Measurements from ENCODE around the gene PTCH2.
A peak's percentile ranks its signal among the peaks of the same experiment; 100 is the strongest.

Gene PTCH2, protein sequence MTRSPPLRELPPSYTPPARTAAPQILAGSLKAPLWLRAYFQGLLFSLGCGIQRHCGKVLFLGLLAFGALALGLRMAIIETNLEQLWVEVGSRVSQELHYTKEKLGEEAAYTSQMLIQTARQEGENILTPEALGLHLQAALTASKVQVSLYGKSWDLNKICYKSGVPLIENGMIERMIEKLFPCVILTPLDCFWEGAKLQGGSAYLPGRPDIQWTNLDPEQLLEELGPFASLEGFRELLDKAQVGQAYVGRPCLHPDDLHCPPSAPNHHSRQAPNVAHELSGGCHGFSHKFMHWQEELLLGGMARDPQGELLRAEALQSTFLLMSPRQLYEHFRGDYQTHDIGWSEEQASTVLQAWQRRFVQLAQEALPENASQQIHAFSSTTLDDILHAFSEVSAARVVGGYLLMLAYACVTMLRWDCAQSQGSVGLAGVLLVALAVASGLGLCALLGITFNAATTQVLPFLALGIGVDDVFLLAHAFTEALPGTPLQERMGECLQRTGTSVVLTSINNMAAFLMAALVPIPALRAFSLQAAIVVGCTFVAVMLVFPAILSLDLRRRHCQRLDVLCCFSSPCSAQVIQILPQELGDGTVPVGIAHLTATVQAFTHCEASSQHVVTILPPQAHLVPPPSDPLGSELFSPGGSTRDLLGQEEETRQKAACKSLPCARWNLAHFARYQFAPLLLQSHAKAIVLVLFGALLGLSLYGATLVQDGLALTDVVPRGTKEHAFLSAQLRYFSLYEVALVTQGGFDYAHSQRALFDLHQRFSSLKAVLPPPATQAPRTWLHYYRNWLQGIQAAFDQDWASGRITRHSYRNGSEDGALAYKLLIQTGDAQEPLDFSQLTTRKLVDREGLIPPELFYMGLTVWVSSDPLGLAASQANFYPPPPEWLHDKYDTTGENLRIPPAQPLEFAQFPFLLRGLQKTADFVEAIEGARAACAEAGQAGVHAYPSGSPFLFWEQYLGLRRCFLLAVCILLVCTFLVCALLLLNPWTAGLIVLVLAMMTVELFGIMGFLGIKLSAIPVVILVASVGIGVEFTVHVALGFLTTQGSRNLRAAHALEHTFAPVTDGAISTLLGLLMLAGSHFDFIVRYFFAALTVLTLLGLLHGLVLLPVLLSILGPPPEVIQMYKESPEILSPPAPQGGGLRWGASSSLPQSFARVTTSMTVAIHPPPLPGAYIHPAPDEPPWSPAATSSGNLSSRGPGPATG

DNA sequence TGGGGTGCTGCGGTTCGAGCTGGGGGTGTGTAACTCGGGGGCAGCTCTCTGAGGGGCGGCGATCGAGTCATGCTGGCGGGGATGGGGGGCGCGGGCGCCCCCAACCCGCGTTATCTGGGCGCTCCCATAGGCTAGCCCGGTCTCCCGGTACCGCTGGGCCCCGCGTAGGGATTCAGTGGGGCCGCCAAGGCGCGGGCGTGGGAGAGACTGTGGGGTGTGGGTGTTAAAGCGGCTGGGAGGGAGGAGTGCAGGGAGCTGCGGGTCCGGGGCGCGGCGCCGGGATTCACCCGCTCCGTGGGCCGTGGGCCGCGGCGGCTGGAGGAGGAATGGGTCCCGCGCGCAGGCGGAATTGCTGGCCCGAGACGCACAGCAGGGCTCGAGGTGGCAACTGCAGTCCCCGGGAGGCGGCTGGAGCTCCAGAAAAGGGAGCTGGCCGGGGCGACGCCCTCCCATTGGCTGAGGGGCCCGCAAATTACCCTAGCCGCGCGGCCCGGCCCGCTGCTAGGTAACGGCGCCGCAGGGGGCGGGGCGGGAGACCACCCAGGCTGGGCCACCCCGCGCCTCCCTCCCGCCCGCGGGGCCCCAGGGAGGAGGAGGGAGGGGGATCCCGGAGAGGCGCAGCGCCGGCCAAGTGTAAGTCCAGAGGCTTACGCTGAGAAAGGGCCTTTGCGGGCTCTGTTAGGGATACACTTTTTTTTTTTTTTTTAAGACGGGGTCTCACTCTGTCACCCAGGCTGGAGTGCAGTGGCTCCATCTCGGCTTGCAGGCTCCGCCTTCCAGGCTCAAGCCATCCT is at the start of gene PTCH2:
Gene PTCH2, minus strand, starts transcription at position 392 of the 794 bp plus-strand sequence. Its CDS starts 321 bp downstream, at position 71.
- DNase-seq (ENCODE audit: low spot score), result peak; percentile 7

DNA sequence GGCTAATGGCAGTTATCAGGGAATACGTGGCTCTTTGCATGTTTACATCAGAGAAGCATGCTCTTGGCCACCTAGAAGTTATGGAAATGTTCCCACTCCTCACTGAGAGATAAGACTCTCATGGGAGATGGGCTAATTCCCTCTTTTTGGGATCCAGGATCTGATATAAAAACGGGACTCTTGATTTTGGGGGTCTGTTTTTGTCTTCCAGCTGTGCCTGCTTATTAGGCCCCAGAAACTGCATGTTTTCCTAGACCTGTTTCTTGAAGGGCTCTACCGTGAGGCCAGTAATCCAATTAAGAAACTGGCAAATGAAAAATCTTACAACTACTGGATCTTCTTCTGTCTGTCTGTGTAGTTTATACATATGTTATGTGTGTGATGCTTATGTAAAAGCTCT is 47.0 kb upstream of the PTCH2 start:
- DNase-seq (ENCODE audit: low spot score), result no peak

DNA sequence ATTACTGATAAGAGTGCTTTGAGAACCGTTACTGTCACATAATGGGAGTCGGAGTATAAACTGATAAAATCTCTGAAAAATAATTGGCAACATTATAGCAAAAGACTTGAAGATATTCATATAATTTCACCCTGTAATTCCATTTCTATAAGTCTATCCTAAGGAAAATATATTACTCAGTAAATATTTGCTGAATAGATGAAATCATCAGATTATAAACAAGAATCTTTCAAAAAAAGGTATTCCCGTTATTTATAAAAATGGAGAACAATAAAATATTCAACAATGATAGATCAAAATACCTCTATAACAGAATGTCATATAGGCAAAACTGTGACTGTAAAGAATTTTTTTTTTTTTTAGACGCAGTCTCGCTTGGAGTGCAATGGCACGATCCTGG is 42.4 kb upstream of the PTCH2 start:
- DNase-seq (ENCODE audit: low spot score), result no peak

DNA sequence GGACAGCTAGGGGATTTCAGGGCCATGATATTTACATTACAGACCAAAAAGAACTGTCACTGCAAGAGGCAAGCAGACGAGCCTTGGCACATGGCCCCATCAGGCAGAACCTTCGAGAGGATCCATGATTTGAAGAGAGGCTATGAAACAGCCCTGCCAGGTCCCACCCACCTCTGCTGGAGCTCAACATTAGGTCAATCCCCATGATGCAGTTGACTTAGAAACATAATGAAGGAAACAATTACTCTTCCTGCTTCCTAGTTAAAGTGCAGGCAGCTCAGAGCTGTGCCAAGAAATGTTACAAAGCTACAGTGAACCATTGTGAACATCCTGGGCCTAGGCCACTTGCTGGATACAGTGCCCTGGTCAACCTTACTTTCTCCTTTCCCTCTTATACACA is 41.7 kb upstream of the PTCH2 start:
- DNase-seq (ENCODE audit: low spot score), result no peak

DNA sequence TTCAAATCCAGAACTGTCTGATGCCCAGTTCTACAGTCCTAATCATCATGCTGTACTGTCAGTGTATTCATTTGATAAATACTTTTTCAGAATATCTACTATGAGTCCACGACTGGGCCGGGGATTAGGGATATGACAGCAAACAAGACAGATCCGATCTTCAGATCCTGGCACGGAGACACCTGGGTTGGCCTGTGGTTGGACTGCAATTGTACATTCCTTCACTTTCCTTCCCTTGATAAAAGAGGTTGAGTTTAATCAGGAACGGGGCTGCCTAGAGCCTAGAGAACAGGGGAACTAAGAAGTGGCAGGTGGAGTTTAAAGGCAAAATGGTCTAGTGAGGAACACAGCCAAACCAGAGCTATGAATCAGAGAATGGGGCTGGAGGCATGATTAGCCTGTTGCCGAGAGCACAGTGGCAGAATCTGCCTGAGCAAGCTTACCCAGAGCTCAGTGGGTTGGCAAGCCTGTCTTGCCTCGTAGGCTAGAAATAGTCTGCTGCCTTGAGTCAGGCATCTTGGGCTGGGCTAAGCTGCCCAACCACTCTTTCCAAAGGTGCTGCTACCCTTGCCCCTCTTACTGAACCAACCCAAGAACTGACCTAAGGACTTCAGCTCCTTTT is 38.1 kb upstream of the PTCH2 start:
- no peak for DNase-seq (ENCODE audit: low spot score)

DNA sequence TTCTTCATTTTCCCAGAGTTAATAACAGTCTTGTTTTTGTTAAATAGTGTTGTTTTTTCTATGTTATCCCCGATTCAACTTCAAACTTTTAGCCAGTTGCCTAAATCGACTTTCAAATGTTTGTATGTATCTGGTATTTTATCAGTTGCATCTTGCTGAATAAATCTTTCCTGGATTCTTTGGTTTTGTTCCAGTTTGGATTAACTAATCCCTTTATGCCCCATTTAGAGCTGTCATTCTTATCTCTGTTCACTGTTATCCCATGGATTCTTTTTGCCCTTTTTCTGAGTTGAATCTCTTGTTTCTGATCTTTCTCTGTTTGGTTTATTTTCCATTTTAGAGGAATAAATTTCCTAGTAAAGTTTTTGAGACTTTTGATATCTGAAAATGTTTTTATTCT is 31.1 kb upstream of the PTCH2 start:
- no peak for DNase-seq (ENCODE audit: low spot score)

DNA sequence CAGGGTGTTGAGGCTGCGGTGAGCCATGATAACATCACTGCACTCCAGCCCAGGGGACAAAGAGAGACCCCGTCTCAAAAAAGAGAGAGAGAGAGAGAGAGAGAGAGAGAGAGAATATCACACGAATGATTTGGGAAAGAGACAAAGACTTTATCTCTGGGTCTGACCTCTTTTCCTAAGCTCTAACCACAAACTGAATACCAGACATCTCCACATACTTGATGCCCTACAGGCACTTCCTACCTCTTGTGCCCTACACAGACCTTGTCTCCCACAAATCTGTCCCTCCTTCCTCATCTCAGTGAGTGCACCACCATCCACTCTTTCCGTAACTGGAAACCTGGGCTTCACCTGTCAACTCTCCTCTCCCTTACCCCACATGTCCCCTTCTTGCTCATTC is 27.0 kb upstream of the PTCH2 start:
- DNase-seq (ENCODE audit: low spot score), result no peak

DNA sequence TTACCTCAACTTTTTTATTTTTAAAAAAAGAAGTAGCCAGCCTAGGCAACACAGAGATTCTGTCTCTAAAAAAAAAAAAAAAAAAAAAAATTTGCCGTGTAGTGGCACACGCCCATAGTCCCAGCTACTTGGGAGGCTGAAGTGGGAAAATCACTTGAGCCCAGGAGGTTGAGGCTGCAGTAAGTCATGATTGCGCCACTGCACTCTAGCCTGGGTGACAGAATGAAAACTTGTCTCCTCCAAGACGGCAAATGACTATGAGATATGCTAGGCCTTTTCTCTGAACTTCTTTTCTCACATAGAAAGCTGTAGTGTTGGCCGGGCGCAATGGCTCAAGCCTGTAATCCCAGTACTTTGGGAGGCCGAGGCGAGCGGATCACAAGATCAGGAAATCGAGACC is 24.7 kb upstream of the PTCH2 start:
- no peak for DNase-seq (ENCODE audit: low spot score)

DNA sequence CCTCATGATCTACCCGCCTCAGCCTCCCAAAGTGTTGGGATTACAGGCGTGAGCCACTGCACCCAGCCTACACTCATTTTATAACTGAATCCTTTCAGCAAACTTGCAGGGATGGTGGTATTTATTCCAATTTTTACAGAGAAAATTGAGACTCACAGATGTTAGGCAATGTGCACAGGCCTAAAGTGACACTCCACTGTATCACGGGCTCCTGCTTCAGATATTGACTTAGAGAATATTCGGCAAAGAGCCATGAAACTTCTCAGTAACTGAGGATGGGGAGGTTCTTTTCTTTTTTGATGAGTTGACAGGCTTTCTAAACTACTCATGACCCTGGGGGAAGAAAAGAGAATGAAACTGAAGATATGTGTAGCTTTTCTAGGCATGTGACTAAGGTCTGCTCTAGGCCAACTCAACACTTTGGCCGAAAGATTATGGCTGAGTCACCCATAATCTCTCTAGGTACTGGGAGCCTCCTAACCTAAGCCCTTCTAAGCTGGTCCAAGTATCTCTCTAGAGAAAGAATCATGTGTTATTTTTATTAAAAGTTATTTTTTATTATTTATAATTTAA is 19.9 kb upstream of the PTCH2 start:
- no peak for DNase-seq (ENCODE audit: low spot score)

DNA sequence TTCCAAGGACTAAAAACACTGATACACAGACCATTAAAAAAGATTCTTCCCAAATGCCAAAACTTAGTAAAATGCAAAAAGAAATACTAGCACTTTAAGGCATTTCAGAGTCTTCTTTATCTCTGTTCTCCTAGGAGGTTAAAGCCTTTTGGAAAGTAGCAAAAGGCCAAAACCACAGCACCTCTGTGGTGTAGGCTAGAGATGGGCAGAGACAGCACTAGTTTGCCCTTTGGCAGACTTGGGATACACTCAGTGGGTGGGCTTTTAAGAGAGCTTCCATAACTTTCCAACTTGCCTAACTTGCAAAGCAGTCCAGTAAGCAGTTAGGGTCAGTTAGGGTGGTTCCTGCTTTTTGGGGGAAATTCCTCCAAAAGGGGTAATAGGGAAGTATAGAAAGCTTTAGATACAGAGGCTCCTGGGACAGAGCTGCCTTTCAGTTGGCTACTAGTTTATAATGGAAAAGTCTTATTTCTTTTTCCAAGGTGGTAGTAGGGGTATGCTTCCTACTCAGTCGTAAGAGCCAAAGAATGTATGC is 17.9 kb upstream of the PTCH2 start:
- no peak for DNase-seq (ENCODE audit: low spot score)

DNA sequence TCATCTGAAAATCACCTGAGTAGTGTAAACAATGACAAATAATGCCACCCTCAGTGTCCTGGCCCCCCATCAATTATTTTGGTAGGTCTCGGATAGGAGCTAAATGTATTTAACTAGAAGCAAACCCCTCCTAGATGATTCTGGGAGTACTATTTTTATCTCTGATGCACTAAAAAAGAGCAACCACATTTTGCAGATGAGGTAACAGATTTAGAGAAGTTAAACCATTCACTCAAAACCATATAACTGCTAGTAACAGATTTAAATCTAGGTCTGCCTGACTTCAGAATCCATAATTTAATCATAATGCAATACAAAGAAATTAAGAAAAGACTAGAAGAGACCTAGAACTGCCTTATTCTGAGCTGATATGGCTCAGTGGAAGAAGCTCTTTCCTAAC is 17.3 kb upstream of the PTCH2 start:
- no peak for DNase-seq (ENCODE audit: low spot score)

DNA sequence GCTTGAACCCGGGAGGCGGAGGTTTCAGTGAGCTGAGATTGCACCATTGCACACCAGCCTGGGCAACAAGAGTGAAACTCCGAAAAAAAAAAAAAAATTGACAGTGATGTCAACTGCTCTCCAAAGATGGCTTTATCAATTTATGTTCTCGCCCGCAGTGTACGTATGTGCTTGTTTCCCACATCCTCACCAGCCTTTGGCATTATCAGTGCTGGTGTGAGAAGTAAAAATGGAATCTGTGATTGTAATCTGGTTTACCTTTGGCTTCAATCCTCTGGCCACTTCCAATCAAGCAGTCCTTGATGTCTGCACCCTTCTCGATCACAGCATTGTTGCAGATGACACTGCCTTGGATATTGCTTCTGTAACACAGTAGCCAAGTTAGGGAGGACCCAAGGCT is 14.4 kb upstream of the PTCH2 start:
- DNase-seq (ENCODE audit: low spot score), result no peak

DNA sequence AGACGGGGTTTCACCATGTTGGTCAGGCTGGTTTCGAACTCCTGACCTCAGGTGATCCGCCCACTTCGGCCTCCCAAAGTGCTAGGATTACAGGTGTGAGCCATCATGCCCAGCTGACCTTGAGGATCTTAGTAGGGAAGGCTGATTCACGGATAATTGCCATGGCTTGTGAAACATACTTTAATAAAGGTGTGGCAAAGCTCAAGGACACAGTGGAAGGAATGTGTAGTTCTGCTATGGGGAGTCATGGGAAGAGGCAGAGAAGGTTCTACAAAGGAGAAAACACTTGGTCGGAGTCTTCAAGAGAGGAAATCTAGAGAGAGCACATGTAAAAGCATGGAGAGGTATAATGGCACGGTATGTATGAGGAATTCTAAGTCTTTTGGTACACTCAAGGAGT is 12.7 kb upstream of the PTCH2 start:
- no peak for DNase-seq (ENCODE audit: low spot score)

DNA sequence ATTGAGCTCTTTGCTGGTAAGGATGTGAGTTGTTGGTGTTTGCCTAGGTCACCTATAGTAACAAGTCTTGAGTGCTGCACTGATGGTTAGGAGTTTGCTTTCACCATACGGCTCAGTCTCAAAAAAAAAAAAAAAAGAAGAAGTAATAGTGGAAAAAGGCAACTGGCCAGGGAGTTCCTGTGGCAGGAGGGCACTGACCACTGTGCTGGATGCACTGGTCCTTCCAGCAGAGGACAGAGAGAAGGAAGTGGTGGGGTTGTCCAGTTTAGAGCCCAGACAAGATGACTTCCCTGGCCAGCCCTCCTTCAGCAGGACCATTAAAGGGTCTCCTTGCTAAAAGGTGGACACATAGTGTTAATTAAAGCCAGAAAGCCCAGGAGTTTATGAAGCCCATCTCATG is 11.9 kb upstream of the PTCH2 start:
- no peak for DNase-seq (ENCODE audit: low spot score)

DNA sequence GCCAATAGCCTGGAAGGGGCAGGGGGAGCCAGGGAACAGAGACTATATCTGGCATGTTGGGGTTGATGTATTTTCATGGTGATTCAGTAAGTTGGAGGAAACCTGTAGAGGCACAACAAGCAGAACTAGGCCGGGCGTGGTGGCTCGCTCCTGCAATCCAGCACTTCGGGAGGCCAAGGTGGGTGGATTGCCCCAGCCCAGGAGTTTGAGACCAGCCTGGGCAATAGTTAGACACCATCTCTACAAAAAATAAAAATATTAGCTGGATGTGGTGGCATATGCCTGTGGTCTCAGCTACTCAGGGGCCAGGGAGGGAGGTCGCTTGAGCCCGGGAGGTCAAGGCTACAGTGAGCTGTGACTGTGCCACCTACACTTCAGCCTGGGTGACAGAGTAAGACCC is 10.1 kb upstream of the PTCH2 start:
- no peak for DNase-seq (ENCODE audit: low spot score)

DNA sequence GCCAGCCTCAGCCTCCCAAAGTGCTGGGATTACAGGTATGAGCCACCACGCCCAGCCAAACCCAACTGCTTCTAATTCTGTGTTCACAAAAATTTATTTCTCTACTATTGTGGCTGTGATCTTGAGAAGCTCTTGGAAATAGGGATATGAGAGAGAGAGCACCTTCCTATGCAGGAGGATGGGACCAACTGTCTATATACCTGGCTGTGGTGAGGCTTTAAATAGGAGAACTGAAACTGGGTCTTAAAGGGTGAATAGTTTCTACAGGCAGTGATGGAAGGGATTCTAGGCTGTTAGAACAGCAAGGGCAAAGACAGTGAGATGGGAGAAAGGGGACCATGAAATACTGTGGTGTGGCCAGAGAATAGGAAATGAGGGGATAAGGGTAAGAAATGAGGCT is 8.3 kb upstream of the PTCH2 start:
- DNase-seq (ENCODE audit: low spot score), result no peak

DNA sequence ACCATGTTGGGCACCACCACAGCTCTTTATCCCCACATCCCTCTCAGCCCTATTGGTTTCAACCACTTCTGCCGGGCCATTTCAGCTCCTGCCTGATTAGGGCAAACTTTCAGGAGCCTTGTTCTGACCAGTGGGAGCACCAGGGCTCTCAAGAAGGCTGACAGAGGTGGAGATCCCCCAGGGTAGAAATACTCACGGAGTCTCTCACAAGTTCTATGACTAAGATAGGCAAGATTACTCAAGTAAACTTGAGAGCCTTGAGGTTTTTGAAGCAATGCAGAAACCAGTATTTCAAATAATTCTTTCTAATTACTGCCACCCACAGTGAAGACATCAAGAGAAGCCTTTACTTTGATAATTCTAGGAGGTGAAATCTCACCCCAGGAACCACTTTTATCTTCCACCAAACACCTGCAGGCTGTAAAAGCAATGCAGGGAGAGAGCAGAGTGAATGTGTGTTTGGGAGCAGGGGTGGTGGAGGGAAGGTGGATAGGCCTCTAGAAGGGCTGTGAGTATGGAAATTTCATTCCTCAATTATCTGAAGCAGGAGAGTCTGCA is 6.6 kb upstream of the PTCH2 start:
- DNase-seq (ENCODE audit: low spot score), result no peak

DNA sequence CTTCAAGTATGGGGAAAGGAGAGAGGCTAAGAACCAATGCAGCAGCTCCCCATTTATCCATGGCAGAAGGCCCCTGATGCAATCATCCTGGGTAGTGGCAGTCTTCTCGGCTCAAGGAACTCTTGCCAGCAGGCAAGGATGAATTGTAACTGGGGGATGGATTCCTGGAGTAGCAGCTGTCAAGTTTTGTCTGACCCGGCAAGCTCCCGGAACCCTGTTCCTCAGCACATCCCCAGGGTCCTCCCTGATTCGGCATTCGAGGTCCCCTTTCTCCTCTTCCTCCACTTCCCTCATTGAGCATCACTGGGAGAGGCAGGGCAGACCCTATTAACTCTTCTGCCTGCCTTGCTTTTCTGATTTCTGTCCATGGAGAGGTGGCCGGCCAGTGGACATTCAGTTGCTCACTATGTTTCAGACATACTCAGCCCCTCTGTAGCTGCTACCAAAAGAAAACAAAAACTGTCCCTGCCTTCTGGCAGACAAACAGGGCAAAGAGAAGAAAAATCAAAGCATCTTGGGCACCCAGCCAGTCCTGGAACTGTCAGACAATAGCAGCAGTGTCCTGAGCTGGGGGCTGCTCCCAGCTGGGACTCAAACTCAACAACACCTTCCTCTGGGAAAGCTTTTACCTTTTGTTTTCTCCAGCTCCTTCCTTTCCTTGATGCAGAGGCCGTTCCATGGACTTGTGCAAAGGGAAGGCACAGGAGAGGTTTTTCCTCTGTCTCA is 5.6 kb upstream of the PTCH2 start:
- DNase-seq (ENCODE audit: low spot score), result no peak

DNA sequence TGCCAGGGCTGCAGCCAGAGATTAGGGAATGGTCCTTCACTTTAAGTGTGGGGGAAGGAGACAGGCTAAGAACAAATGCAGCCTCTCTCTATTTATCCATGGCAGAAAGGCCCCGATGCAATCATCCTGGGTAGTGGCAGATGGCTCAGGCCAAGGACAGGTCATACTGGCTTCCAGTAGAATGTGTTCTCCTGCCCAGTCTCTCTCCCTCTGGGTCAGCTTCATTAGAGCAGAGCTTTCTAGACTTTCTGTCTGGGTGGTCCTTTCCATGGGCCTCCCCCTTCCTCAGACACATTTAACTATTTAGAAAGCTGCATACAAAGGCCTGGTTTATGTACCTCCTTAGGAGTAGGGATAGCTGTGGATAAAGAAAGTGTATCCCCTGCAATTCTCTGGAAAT is 4.8 kb upstream of the PTCH2 start:
- no peak for DNase-seq (ENCODE audit: low spot score)

DNA sequence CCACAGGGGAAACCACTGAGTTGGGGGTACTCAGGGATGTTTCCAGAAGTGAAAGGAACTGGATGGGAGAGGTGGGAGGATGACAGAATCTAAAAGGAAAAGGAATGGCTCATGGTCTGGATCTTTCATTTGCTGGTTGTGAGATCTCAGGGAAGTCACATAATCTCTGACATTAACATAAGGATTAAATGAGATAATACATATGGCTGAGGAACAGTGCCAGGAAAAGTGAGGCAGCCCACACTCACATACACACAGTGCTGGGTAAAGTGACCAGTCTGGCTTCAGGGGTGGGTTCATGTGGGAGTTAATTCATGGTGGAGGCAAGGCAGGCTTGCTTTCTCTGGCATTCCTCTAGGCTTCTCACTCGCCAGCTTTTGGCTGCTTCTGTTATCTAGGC is 3.9 kb upstream of the PTCH2 start:
- no peak for DNase-seq (ENCODE audit: low spot score)
